GM18507 (cell line): ENCODE results near the gene STK39.

Experiments used
- DNase-seq: peaks from one replicate; pipeline ENCODE4 v3.0.0; 2011; ENCODE audit warnings: low read depth; ENCODE audit not compliant: insufficient read length; ENCODE audit errors: extremely low spot score
- FAIRE-seq: peaks from 2 replicates; lab custom pipeline; 2011; peaks lifted over from hg19 to GRCh38; lab: Jason Lieb, UNC

The STK39 gene

DNA sequence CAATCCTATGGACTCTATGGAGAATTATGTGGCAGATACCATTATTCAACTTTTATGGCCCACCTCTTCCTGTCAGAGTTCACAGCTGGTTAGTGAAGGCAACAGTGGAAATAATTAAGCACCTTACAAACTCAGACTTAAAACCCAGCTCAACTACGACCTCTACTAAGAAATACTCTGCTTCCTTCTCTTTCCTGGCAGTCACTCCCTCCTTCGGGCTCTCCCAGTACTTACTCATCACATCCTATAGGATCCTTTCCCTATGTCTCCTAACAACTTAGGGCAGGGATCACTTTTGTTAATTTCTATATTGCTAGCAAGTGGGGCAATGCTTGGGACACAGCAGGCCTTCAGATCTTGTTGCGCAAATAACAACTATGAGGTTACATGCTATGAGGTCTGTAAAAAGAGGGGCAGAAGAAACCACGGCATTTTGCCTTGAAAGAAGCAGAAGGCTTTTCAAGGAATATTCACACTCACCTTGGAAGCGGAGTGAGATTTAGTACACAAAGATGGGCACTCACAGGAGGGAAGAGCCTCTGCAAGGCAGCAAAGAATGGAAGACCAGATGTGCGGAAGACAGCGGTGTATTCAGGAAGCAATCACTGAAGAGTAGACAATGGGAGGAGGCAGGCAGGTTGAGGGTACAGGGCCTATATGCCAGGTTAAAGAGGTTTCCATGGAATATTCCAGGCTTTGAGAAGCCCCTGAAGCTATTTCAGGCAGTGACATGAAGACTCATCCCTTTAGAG, 2.1 kb downstream of the STK39 start:
- FAIRE-seq: no peak

DNA sequence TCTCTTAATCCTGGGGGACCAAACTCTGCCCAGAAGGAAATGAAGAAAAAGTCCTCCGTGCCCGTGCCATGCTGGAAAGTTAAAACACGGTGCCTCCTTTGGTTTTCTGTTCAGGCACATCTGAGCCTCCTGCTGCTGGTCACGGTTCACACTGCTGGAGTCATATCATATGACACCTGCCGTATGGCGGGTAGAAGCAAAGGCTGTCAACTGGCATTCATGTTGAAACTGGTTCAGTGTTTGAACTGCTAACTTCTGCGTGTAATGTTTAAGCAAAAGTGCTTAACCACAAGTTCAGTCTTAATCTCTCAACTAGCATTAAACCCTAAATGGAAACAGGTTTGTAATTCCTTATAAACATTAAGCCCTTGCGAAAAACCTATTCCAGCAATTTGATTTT, 3.1 kb downstream of the STK39 start:
- DNase-seq (no peak), FAIRE-seq (no peak)

More for the DNA sequence above, 2.1 kb downstream of the STK39 start:
- no peak for DNase-seq

DNA sequence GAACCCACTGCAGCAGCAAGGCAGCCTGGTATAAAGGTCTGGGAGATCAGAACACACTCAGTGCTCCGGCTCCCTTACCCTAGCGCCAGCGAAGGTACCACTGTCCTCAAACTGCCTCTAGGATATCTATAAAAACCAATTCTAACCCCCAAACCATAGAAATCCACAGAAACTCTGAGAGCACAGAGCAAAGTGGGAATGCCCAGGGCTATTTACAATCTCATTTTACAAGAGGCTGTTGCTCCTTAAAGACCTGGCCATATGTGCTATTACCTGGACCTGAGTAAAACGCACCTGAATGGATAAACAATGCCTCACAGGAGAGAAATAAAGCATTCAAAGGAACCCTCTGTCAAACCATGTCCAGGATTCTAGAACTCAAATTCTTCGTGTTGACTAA, 4.3 kb downstream of the STK39 start:
- FAIRE-seq (no peak), DNase-seq (no peak)

DNA sequence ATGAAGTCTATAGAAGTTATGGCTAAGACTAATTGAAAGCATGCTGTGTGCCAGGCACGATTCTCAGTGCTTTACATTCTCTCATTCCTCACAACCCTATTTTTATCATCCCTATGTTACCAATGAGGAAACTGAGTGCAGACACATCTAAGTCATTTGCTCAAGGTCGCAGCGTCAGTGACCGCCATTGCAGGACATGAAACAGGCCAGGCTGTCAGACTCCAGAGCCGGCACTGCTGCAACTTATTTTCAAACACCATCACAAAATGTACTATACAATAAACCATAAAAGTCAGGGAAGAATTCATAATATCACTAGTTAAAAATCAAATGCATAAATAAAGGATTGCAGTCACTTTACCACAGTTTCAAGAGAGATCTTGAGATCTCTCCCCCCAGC, 5.6 kb downstream of the STK39 start:
- no peak for FAIRE-seq

DNA sequence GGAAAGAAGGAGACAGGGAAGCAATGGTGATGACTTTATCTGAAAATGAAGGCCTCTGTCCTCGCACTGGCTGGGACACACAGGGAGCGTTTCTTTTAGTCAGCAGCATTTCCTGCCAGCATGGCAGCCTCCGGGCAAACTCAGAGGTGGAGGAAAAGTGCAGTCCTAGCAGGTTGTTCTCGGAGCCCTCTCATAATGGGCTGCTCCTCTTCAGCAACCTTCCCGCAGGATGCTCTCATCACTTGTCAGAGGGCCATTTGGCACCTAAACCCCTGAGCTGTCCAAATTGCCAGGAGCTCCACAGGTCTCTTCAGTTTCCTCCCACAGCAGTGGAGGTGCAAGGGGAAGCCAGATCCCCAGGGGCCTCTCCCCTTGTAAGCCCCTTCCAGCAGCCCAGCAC, 6.2 kb downstream of the STK39 start:
- no peak for FAIRE-seq
- no peak for DNase-seq

More for the DNA sequence above, 5.6 kb downstream of the STK39 start:
- DNase-seq: no peak

DNA sequence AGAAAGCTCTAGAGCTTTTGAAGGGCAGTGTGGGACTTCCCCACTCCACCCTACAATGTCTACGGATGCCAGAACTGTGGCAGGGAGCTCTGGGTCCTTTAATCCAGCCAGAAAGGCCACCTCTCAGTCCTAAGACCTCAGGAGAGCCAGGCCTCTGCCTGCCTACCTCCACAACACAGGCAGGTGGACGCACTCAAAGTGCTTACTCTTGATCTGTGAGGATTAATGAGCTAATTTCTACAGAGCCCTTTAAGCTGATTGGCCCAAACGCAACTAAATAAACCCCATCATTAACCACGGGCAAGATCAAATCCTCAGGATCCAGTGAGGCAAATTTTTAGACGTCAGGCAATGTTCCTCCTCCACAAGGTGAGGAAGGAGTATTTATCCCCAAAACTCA, 8.1 kb downstream of the STK39 start:
- no peak for DNase-seq
- no peak for FAIRE-seq

DNA sequence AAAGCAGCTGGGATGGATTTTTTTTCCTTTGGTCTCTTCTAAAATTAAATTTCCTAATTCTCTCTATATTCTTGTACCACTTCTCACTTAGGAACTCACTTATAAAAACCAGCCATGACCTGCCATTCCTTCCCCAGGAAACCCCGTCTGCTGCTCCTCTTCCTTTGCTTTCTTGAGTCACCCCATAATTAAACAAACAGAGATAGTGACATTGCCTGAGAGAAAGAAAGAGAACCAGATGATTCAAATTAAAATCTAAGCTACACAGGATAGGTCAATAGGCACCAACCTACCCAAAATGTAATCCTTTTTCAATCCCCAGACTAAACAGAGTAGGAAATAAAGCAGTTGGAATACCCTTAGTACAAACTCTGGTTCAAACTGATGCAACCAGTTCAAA, 9.7 kb downstream of the STK39 start:
- DNase-seq (no peak), FAIRE-seq (no peak)

DNA sequence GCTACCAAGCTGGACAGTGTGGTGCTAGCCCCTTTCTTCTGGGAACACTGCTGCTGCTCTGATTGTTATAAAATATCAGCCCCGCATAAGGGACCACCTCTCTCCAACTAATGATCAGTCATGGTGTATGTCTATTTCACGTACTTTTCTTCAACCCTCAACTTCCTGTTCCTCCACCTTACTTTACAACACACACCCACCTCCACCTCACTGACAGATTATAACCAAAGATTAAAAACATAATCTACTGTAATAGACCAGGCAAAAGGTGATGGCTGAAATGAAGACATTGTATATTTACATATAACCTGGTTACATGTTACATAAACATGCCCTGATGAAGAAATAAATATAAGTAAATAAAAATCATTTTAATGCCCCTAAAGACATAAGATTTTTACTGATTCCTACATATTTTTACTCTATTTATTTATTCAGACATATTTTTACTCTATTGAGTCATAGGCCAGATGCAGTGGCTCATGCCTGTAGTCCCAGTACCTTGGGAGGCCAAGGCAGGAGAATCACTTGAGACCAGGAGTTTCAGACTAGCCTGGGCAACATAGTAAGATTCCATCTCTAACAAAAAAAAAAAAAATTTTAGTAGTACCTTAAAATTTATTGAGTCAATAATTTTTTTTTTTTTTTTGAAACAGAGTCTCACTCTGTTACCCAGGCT, 12.8 kb downstream of the STK39 start:
- no peak for FAIRE-seq
- DNase-seq: no peak

DNA sequence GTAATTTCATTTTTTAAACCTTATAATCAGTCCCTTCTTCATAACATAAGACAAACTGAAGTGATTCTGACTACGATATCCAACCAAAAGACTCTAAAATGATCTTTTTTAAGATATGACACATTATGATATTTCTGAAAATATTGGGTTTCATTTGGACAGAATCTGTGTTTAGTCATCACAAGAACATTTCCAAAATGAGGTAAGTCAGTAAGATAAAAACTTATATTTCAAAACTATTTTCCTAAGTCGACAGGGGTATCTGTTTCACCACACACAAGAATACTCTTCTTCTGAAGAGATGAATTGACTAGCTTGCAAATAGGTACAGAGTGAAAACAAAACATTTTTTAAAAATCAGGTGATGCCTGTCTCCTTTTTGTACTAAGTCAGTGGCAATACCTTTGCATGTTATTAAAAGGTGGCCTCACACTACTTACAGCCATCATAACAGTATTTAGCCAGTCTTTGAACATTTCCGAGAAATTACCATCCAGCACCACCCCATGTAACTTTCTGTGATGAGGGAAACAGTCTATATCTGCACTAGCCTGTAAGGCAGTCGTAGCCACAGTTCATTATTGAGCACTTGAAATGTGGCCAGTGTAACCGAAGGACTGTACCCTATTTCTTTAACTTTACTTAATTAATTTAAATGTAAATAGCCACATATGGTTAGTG, 13.5 kb downstream of the STK39 start:
- FAIRE-seq: no peak
- no peak for DNase-seq

DNA sequence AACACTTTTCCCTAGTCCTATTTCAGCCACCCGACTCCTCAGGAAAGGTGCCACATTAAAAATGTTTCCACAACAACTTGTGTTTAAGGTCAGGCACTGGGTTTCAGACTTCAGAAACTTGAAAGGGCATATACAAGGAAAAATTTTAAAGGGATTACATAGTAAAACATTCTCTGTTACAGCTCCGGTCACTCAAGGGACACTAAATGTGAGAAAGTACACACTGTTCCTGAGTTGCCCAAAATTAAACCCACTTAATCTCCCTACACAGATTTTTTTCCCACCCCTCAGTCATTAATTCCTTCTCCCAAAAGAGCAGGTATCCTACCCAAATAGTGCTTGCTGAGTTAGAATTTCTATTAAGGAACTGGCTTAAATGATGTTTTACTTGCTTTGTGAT, 14.2 kb downstream of the STK39 start:
- DNase-seq (no peak), FAIRE-seq (no peak)

DNA sequence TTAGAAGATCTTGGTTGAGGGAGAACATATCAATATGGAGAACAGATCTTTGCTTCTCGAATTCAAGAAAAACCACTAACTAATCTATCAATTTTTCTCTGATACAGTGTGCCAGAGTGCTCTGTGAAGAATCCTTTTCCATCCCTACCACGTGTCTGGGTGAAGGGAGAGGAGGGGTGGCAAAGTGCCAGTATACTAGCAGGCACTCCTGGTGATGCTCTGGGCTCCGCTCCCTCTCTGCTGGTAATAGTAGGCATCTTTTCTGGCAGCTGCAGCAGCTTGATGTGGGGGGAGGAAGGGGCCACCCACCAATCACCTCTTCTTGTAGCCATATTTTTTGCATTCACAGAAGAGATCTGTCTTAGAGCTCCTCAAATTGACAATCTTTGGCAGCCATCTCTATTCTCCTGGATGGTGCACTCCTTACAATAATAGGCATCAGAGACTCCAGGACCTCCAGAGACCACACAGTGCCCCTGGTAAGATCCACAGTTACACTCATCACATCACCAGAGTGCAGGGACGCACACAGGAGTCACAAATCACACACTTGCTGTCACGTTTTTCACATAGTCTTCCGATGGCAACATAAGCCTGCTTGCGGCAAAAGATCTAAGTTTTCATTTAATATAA, 15.7 kb downstream of the STK39 start:
- DNase-seq (no peak), FAIRE-seq (no peak)

DNA sequence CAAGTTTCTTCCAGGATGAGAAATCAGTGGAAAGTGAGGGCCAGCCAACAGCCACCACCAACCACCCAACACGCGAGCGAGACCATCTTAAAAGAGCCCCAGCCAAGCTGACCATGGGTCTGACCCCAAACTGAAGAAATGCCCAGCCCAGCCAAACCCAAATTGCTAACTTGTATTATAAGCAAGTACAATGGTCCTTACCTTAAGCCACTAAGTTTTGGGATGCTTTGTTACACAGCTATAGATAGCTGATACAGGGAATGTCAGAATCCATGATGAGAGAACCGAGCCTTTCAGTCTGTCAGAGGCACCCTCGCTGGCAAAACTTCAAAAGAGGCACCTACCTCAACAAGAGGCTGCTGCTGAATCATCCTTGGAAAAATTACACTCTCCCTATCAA, 17.0 kb downstream of the STK39 start:
- FAIRE-seq (no peak), DNase-seq (no peak)

DNA sequence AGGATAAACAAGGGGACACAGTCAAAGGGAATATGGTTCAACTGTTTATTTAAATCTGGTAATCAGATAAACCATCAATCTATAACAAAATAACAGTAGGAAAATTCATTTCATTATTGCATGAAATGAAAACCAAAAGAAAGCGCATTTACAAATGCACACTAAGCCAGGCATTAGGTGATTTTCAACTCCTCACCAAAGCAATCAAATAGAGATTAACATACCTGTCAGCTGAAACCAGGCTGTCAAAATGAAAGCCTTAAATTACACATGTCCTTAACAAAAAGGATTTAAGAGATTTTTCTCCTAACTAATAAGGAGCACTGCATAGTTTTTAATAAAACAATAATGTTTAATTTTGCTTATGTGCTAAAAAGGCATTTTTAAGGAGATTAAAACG, 23.0 kb downstream of the STK39 start:
- no peak for FAIRE-seq

DNA sequence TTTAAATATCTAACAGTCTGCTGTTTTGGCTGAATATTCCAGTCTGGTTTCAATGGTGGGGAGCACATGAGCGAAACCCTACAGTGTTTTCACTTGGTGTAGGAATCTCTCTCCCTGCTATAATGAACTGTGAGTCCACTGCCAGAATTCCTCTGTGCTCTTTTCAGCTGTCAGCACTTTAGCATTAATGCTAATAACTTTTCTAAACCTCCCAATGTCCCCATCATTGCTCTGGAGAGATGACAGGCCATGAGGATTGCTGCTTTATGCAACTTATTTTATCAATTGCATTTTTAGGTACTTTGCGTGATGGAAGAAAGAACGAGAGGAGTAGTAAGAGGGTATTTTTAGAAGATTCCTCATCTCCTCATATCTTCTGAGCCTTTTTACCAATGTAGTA, 25.3 kb downstream of the STK39 start:
- DNase-seq (no peak), FAIRE-seq (no peak)

More for the DNA sequence above, 23.0 kb downstream of the STK39 start:
- DNase-seq: no peak

DNA sequence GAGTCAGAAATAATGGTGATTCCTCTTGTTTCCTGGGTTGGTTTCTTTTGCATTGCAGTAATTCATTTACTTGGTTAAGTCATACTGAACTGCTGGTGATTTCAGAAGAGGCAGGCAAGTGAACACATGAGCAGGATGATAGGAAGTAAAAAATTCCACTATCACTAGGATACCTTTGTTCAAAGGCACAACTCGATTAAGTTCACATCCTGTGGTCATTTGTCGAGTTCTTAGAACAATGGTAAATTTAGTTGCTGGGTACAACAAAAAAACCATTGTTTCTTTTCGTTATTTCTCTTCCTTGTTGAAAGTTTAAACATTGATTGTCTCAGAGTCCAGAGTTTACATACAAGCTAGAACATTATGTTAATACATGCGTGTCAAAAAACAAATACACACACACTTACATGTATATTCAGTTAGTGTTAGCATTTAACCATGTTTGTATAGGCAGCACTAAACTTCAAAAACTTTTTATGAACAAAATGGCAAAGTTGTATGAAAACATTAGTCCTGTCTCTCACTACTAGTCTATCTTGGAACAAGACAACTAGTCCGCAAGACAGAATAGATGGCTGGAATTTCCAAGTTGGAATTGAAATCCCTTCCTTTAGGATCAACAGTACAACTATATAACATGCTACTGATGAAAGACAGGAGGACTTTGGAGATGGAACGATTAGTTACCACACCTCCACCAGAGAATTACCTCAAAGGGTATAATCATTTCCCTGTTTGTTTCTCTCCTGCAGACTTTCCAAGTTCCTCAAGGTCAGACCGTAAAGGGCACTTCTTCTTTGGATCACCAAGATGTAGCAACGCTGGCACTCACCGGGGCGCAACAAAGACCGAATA, 26.2 kb downstream of the STK39 start:
- no peak for FAIRE-seq
- DNase-seq: no peak

DNA sequence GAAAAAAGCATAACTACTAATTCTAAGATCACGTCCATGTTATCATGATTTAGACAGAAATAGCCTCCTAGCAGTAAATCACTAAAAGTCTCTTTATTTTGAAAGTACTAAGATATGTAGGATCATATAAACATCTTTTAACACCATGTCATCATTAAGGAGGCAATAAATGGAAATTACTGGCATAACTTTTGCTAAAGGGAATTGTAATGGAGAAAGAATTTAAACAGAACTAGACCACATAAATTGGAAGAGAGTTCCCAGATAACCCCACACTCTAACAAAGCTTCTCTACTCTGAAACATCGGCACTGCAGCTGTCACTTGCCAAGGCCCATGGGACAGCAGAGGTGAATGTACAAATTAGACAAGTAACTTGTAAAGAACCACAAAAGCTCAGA, 29.5 kb downstream of the STK39 start:
- no peak for FAIRE-seq

DNA sequence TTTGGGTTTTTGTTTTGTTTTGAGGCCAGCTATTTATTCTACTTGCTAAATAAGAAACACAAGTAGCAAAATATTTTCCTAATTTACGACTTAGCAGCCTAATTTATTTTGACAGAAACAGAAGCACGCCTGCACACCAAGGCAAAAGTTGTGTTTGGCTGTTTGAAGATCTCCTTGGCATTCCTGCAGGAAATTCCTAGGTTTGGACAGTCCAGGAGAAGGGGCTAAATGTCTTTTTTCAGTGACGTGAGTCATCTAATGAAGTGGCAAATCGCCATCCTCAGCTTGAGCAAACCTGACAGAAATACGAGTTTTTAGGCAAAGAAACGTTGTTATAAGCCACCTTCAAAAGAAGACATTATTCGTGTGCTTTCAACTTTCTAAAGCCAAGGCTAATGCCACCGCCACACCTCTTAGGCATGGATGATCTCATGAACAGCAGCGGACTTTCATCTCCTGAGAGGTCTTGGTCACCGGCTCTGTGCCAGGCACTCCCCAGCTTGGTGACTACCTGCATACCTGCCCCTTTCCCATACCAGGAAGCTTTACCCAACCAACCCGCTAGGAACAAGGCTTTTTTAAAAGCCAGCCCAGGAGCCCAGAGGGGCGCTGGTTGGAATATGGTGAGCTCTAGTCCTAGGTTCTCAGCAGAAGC, 30.9 kb downstream of the STK39 start:
- FAIRE-seq (no peak), DNase-seq (no peak)

More for the DNA sequence above, 29.5 kb downstream of the STK39 start:
- DNase-seq: no peak

DNA sequence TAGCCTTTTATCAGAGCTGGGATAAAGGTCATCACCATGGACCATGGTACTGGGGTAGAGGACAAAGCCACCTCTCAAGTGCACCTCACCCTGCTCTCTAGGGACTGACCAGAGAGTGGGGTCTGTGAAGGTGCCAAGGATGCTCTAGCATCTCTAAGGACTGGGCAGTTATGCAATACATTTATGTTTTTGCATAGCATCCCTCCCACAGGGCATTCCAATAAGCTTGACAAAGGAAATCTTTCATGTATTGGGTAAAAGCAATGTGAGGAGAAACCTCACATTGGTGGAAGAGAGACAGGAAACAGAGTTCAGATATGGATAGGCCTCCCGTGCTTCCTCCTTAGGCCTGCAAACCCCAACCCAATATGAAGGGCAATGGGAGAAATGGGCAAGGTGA, 31.6 kb downstream of the STK39 start:
- FAIRE-seq (no peak), DNase-seq (no peak)

DNA sequence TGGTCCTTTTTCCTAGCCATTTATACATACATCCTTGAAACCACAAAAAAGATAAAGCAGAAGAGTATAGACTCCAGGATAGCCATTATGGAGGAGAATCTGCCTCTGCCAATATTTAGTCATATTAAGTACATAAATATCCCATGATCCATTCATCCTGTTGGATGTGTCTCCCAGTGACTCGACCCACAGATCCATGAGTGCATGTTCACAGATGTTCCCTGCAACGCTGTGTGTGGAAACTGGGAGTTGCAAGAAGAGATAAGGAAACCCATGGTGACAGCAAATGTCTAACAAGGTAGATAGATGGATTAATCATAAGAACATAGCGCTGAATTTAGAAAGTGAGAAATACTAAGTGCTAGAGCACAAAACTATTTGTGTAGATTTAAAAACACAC, 34.5 kb downstream of the STK39 start:
- DNase-seq: no peak
- FAIRE-seq: no peak
